Kidney (tissue), 14 donors: ENCODE data around the gene LRRN4CL. TPM values are rescaled to one million over a fixed set of nuclear protein-coding genes. Genes with fewer than 3 reads are reported as not detected.
"Not testable (repeated sequence)": the region's sequence is repeated elsewhere in the genome, so short reads cannot be mapped to it uniquely, and the experiment has no call there.

Source experiments
- DNase-seq, 5 donors: peaks; one replicate each; pipeline ENCODE4 v3.0.0-alpha.2; 2013 to 2020
- FAIRE-seq: peaks from 2 replicates; lab custom pipeline; 2012; peaks lifted over from hg19 to GRCh38; lab: Jason Lieb, UNC
- H3K27ac ChIP-seq, 2 donors: one replicate each; pipeline ENCODE4 v1.7.0; 2013; ENCODE audit warnings: low read depth in 2 of 2, low read length in 2 of 2, inconsistent platforms in 1 of 2
- H3K27me3 ChIP-seq: one replicate; pipeline ENCODE4 v1.7.1; 2013; ENCODE audit warnings: low read length, inconsistent platforms; ENCODE audit not compliant: control insufficient read depth, insufficient read depth
- H3K36me3 ChIP-seq, 3 donors: one replicate each; pipeline versions ENCODE4 v1.7.0 to v1.7.1; 2013; ENCODE audit warnings: low read length in 3 of 3, control low read depth in 1 of 3, inconsistent platforms in 1 of 3; ENCODE audit not compliant: insufficient read depth in 3 of 3, control insufficient read depth in 2 of 3
- H3K4me1 ChIP-seq, 3 donors: one replicate each; pipeline versions ENCODE4 v1.7.0 to v1.7.1; 2013; ENCODE audit warnings: low read length in 3 of 3, inconsistent platforms in 1 of 3, low read depth in 1 of 3; ENCODE audit not compliant: control insufficient read depth in 2 of 3, insufficient read depth in 2 of 3
- H3K4me3 ChIP-seq, 3 donors: one replicate each; pipeline versions ENCODE4 v1.7.0 to v1.8.1; 2013; ENCODE audit warnings: low read length in 3 of 3, control low read depth in 1 of 3, inconsistent platforms in 1 of 3
- H3K9ac ChIP-seq, 3 donors: one replicate each; pipeline versions ENCODE4 v1.7.0 to v1.7.1; 2013; ENCODE audit warnings: low read length in 3 of 3, control low read depth in 1 of 3, inconsistent platforms in 1 of 3
- H3K9me3 ChIP-seq, 3 donors: one replicate each; pipeline versions ENCODE4 v1.7.0 to v1.7.1; 2013; ENCODE audit warnings: low read length in 3 of 3, control low read depth in 1 of 3, inconsistent platforms in 1 of 3; ENCODE audit not compliant: control insufficient read depth in 2 of 3, insufficient read depth in 1 of 3
- intact Hi-C: fragments of 100-400 bp; cut with DNase I; formaldehyde crosslinking; loops from one replicate; pipeline ENCODE4 v1.11.1; 2022
- polyA plus RNA-seq: library from polyadenylated mRNA; stranded (reverse); fragments of 350-450 nt; fragmentation: Illumina TruSeq; extraction: RNeasy Lipid Tissue Mini Kit (QIAGEN cat#74804); gene quantifications from one replicate; pipeline ENCODE4 v1.2.3, GENCODE V29; 2014; ENCODE audit warnings: low read depth, low replicate concordance; ENCODE audit not compliant: insufficient read depth
- total RNA-seq: library from RNA; stranded (reverse); fragmentation: NEBNext Ultra II Directional; extraction: Animal tissue kit (Norgen Biotek cat#: 25700); gene quantifications from one replicate; pipeline ENCODE4 v1.2.1, GENCODE V29; 2021
- TF ChIP-seq, protein P1 (sequence below): IDR thresholded peaks from 3 replicates; pipeline ENCODE4 v1.5.1; 2012; ENCODE audit warnings: mild to moderate bottlenecking, moderate library complexity, borderline replicate concordance; ENCODE audit not compliant: insufficient read depth; ENCODE audit errors: extremely low read depth
- donor health status: control.
- donor health status: control.
- donor health status: control.
- donor health status: control.
- donor health status: control.
- donor health status: DM: yes; HTN: yes; CAD: no.
- donor health status: Normal renal cell carcinoma (clear cell type).

The LRRN4CL gene
- total and polyA plus RNA-seq, 2 donors from 2014 or later, result 0.58 to 1.2 TPM

DNA sequence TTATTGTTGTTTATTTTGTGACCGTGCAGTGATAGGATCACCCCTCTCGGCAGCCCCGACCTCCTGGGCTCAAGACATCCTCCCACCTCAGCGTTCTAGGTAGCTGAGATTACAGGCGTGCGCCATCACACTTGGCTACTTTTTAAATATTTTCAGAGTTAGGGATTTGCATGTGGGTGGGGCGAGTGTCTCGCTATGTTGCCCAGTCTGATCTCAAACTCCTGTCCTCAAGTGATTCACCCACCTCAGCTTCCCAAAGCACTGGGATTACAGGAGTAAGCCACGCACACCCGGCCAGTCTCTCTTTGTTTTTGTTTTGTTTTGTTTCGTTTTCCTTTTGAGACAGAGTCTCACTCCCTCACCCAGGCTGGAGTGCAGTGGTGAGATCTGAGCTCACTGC lies 35.0 kb downstream of the LRRN4CL start:
- FAIRE-seq, result no peak
- Histone ChIP-seq H3K4me1 (peaks cover 0 to 8% (median 4%) of the 10 kb centered on the region in 3 donors), H3K9me3 (no peaks in the 10 kb centered on the region), H3K36me3 (peaks cover 0 to 4% (median 4%) of the 10 kb centered on the region in 3 donors), H3K9ac (no peak overlapping the region), H3K27me3 (no peaks in the 10 kb centered on the region), H3K4me3 (no peak overlapping the region), H3K27ac (no peak overlapping the region)
- intact Hi-C loops, result no loop called here
- DNase-seq, result no peak
- TF ChIP-seq, protein P1, sequence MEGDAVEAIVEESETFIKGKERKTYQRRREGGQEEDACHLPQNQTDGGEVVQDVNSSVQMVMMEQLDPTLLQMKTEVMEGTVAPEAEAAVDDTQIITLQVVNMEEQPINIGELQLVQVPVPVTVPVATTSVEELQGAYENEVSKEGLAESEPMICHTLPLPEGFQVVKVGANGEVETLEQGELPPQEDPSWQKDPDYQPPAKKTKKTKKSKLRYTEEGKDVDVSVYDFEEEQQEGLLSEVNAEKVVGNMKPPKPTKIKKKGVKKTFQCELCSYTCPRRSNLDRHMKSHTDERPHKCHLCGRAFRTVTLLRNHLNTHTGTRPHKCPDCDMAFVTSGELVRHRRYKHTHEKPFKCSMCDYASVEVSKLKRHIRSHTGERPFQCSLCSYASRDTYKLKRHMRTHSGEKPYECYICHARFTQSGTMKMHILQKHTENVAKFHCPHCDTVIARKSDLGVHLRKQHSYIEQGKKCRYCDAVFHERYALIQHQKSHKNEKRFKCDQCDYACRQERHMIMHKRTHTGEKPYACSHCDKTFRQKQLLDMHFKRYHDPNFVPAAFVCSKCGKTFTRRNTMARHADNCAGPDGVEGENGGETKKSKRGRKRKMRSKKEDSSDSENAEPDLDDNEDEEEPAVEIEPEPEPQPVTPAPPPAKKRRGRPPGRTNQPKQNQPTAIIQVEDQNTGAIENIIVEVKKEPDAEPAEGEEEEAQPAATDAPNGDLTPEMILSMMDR, result no peak

DNA sequence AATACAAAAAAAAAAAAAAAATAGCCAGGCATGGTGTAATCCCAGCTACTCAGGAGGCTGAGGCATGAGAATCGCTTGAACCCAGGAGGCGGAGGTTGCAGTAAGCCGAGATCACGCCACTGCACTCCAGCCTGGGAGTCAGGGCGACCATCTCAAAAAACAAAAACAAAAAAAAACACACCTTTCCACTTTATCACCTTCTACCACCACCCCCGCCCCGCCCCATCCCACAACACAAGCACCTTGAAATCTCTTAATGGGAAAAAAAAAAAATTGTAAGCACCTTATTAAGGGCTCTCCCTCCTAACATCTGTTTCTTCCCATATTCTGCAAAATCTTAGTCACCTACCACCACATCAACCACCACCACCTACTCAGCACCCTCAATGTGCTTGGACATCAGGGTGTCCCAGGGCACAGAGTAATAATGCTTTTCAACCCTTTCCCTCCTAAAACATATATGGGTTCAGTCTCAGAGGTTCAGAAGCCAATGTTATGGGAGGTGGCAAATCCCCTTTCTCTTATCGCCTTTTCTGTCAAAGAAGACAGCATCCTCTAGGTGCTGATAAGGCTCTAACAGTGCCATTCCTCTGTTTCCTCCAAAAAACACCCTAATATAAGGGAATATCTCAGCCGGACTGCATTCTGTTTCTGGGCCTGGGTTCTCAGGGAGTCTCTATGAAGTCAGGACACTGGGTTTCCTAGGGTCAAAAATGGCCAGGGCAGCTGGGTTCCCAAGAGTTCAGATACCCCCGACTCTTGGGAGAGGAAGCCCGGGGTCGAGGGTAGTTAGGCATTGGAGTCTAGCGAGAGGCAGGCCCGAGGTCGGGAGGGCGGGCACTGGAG lies 36.9 kb downstream of the LRRN4CL start:
- peak overlapping the region; percentile 83 to 86 for H3K27ac ChIP-seq
- FAIRE-seq (no peak), DNase-seq (no peak)
- peak overlapping the region; percentile 40 to 94 (median 80) for H3K9ac ChIP-seq
- no peaks in the 10 kb centered on the region for H3K27me3 ChIP-seq
- TF ChIP-seq, protein P1, result no peak
- intact Hi-C loops, result no loop called here
- peaks cover 0 to 8% (median 4%) of the 10 kb centered on the region in 3 donors for H3K4me1 ChIP-seq
- peak overlapping the region; percentile 64 to 90 (median 72) for H3K4me3 ChIP-seq
- H3K9me3 ChIP-seq, result no peaks in the 10 kb centered on the region
- peaks cover 0 to 19% (median 5%) of the 10 kb centered on the region in 3 donors for H3K36me3 ChIP-seq

DNA sequence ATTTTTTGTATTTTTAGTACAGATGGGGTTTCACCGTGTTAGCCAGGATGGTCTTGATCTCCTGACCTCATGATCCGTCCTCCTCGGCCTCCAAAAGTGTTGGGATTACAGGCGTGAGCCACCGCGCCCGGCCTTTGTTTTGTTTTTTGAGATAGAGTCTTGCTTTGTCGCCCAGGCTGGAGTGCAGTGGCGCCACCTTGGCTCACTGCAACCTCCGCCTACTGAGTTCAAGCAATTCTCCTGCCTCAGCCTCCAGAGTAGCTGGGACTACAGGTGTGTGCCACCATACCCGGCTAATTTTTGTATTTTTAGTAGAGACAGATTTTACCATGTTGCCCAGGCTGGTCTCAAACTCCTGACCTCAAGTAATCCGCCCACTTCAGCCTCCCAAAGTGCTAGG lies 39.0 kb downstream of the LRRN4CL start:
- intact Hi-C loops, FAIRE-seq: not testable (repeated sequence)

DNA sequence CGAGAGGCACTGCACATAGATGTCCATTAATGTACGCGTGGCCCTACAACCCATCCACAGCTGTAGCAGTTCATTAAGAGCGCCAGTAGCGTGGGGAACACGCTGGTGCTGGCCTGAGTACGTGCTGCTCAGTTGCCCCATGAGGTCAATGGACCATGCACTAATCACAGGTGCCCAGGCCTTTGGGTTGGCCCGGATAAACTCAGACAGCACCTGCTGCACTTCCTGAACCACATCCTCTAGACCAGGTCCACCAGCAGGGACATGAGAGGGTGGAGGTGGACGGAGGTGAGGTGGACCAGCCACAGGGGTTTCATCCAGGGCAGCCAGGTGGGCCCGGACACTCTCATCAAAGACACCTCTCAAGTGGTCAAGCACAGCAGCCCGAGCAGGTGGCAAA lies 39.8 kb downstream of the LRRN4CL start:
- Histone ChIP-seq H3K4me1 (peaks cover 0 to 20% (median 7%) of the 10 kb centered on the region in 3 donors), H3K27me3 (no peaks in the 10 kb centered on the region), H3K9ac (no peak overlapping the region), H3K36me3 (peaks cover 0 to 19% (median 5%) of the 10 kb centered on the region in 3 donors), H3K9me3 (no peaks in the 10 kb centered on the region), H3K27ac (no peak overlapping the region), H3K4me3 (no peak overlapping the region)
- FAIRE-seq (no peak), DNase-seq (no peak)
- TF ChIP-seq, protein P1, result no peak
- intact Hi-C loops, result no loop called here

More for the DNA sequence above, 39.0 kb downstream of the LRRN4CL start:
- H3K4me1 ChIP-seq, result peaks cover 0 to 17% (median 7%) of the 10 kb centered on the region in 3 donors
- not testable (repeated sequence) for H3K27me3 ChIP-seq, H3K9me3 ChIP-seq, H3K27ac ChIP-seq, H3K9ac ChIP-seq, DNase-seq, H3K4me3 ChIP-seq
- peaks cover 0 to 19% (median 5%) of the 10 kb centered on the region in 3 donors for H3K36me3 ChIP-seq
